Calu3 (cell line): ENCODE data around the gene IGFBP7. TPM values are rescaled to one million over a fixed set of nuclear protein-coding genes. Genes with fewer than 3 reads are reported as not detected.

Source experiments
- BruUV-seq: library from RNA; stranded (reverse); fragments of 400-500 nt; replicated peaks from 2 replicates; lab custom pipeline; 2021; lab: Mats Ljungman, UMichigan
- CTCF ChIA-PET: fragments of 300-600 bp; sonication (Branson Sonifier 250); formaldehyde crosslinking; loops from one replicate; lab custom pipeline; 2022; ENCODE audit warnings: antibody characterized with exemption; lab: Charles Lee
- DNase-seq: peaks from one replicate; pipeline ENCODE4 v3.0.0; 2022
- H3K27ac Mint-ChIP-seq: one replicate; pipeline ENCODE4 v1.8.0; 2022; ENCODE audit warnings: mixed read lengths; ENCODE audit not compliant: unreplicated experiment
- H3K27me3 Mint-ChIP-seq: one replicate; pipeline ENCODE4 v1.8.0; 2022; ENCODE audit warnings: mixed read lengths; ENCODE audit not compliant: unreplicated experiment
- H3K36me3 Mint-ChIP-seq: one replicate; pipeline ENCODE4 v1.8.0; 2022; ENCODE audit warnings: mild to moderate bottlenecking, moderate library complexity, mixed read lengths; ENCODE audit not compliant: insufficient read depth, unreplicated experiment
- H3K4me1 Mint-ChIP-seq: one replicate; pipeline ENCODE4 v1.8.0; 2022; ENCODE audit warnings: mild to moderate bottlenecking, low read depth, mixed read lengths; ENCODE audit not compliant: unreplicated experiment
- H3K4me3 Mint-ChIP-seq: one replicate; pipeline ENCODE4 v1.8.0; 2022; ENCODE audit warnings: mild to moderate bottlenecking, low read depth, moderate library complexity, mixed read lengths; ENCODE audit not compliant: unreplicated experiment
- H3K9me3 Mint-ChIP-seq: one replicate; pipeline ENCODE4 v1.8.0; 2022; ENCODE audit warnings: low read depth, mixed read lengths; ENCODE audit not compliant: unreplicated experiment
- intact Hi-C: fragments of 100-400 bp; cut with micrococcal nuclease; formaldehyde crosslinking; loops from one replicate; pipeline ENCODE4 v1.10.0; 2022; ENCODE audit not compliant: unreplicated experiment
- total RNA-seq: library from RNA; stranded (reverse); gene quantifications from 2 replicates; pipeline ENCODE4 v1.2.3, GENCODE V29; 2022
- TF ChIP-seq, protein P1 (sequence below): fragments of 200-600 bp; IDR thresholded peaks from one replicate; pipeline ENCODE4 v1.8.0; 2022; ENCODE audit warnings: antibody characterized with exemption; ENCODE audit not compliant: unreplicated experiment

The IGFBP7 gene
- total RNA-seq, 1 experiment from 2014 or later: 20.6 TPM

DNA sequence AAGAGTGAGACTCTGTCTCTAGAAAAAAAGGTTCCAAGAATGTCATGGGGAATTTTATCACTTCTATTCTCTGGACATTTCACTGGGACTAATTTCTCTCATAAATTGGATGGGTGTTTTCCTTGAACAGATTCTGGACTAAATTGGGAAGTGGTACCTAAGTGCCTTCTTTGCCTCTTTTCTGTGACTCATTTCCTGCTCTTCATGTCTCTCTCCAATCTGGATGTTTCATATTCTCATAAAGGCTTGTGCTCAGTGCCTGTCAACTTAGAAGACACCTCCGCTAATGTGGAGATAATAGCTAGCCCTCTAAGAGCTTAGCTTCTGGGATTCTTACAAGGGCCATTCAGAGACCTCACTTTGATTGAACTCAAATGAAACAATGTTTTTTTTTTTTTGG is 38.0 kb upstream of the IGFBP7 start:
- no TSS peak for BruUV-seq
- H3K27me3 Mint-ChIP-seq: peaks cover 30% of the 10 kb centered on the region
- no peak for DNase-seq
- CTCF ChIA-PET: no interaction called here
- H3K4me1 Mint-ChIP-seq: peaks cover 11% of the 10 kb centered on the region
- intact Hi-C loops: no loop called here
- H3K27ac Mint-ChIP-seq: no peak overlapping the region
- TF ChIP-seq, protein P1, sequence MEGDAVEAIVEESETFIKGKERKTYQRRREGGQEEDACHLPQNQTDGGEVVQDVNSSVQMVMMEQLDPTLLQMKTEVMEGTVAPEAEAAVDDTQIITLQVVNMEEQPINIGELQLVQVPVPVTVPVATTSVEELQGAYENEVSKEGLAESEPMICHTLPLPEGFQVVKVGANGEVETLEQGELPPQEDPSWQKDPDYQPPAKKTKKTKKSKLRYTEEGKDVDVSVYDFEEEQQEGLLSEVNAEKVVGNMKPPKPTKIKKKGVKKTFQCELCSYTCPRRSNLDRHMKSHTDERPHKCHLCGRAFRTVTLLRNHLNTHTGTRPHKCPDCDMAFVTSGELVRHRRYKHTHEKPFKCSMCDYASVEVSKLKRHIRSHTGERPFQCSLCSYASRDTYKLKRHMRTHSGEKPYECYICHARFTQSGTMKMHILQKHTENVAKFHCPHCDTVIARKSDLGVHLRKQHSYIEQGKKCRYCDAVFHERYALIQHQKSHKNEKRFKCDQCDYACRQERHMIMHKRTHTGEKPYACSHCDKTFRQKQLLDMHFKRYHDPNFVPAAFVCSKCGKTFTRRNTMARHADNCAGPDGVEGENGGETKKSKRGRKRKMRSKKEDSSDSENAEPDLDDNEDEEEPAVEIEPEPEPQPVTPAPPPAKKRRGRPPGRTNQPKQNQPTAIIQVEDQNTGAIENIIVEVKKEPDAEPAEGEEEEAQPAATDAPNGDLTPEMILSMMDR: no peak
- H3K9me3 Mint-ChIP-seq: no peaks in the 10 kb centered on the region
- H3K4me3 Mint-ChIP-seq: no peak overlapping the region
- no peaks in the 10 kb centered on the region for H3K36me3 Mint-ChIP-seq

DNA sequence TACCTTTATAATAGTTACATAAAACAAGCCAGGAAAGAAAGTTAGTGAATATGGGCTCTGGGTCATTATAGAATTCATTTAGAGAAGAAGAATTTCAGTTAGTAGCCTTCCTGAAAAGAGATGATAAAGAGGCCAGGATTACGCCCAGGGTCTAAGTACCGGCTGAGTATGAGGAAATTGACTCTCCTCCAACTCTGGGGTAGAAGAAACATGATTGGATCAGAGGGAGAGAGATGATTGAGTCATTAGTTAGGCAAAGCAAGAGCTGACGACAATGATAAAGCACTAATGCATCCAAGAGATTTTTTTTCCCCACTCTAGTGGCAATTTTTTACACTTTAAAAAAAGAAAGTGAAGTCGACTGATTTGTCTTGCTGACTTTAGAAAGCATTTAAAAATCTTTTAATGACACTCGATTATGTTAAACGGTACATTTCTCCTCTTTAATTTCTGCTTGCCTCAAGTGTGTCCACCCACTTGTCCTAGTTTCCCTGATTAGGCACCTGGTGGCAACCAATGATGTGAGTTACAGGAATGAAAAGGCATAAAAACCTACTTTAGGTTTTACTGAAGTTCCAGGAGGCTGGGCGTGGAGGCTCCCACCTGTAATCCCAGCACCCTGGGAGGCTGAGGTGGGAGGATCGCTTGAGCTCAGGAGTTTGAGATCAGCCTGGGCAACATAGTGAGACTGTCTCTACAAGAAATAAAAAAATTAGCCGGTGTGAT is 37.3 kb upstream of the IGFBP7 start:
- Mint-ChIP-seq H3K36me3 (no peaks in the 10 kb centered on the region), H3K4me1 (peaks cover 11% of the 10 kb centered on the region), H3K9me3 (no peaks in the 10 kb centered on the region), H3K4me3 (no peak overlapping the region), H3K27me3 (peaks cover 30% of the 10 kb centered on the region), H3K27ac (no peak overlapping the region)
- BruUV-seq: no TSS peak
- TF ChIP-seq, protein P1: no peak
- CTCF ChIA-PET: no interaction called here
- DNase-seq: no peak
- intact Hi-C loops: no loop called here

DNA sequence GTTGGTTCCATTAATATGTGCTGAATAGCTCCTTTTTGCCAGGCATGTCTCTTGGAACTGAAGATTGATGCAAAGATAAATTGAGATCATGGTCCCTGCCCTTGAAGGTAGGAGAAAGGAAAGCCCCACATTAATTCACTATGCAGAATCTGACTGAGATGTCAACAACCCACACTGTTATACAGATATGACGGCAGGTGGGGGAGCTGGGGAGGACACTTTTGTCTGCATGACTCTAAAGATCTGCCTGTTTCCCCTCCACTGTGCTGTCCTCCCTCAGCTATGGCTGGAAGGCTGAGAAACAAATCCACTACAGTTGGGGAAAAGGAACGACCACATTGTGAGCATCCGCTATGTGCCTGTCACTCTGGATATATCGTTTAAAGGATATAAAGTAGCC is 36.3 kb upstream of the IGFBP7 start:
- intact Hi-C loops: no loop called here
- DNase-seq: no peak
- Mint-ChIP-seq H3K36me3 (no peaks in the 10 kb centered on the region), H3K27ac (no peak overlapping the region), H3K4me1 (peaks cover 11% of the 10 kb centered on the region), H3K9me3 (no peaks in the 10 kb centered on the region), H3K27me3 (peaks cover 30% of the 10 kb centered on the region), H3K4me3 (no peak overlapping the region)
- TF ChIP-seq, protein P1: no peak
- CTCF ChIA-PET: no interaction called here
- BruUV-seq: no TSS peak

DNA sequence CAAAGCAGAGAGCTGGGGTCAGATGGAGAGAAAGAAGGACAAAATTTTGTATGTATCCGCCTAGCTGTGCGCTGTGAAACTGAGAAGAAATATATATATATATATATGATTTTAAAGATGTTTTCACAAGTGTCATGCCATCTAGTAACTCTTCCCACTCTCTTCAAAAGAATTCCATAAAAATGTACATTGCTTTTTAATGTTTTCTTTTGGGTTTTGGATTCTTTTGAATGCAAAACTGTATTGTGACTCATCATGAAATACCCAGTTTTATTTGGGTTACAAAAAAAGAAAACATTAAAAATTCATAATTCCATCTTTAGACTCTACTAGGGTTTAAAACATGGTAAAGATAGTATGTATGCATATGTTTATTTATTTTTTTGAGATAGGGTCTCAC is 34.3 kb upstream of the IGFBP7 start:
- H3K9me3 Mint-ChIP-seq: peaks cover 2% of the 10 kb centered on the region
- no peaks in the 10 kb centered on the region for H3K36me3 Mint-ChIP-seq
- no peak overlapping the region for H3K27ac Mint-ChIP-seq
- H3K27me3 Mint-ChIP-seq: peaks cover 22% of the 10 kb centered on the region
- H3K4me3 Mint-ChIP-seq: no peak overlapping the region
- no peak for DNase-seq
- intact Hi-C loops: no loop called here
- H3K4me1 Mint-ChIP-seq: peaks cover 7% of the 10 kb centered on the region
- TF ChIP-seq, protein P1: no peak
- no TSS peak for BruUV-seq
- CTCF ChIA-PET: no interaction called here
